ENCODE results near the gene NRP1. TPM values are rescaled to one million over a fixed set of nuclear protein-coding genes. Genes with fewer than 3 reads are reported as not detected.

The NRP1 gene
- total RNA-seq, 2 donors from 2014 or later = 11.7 to 18.4 TPM

DNA sequence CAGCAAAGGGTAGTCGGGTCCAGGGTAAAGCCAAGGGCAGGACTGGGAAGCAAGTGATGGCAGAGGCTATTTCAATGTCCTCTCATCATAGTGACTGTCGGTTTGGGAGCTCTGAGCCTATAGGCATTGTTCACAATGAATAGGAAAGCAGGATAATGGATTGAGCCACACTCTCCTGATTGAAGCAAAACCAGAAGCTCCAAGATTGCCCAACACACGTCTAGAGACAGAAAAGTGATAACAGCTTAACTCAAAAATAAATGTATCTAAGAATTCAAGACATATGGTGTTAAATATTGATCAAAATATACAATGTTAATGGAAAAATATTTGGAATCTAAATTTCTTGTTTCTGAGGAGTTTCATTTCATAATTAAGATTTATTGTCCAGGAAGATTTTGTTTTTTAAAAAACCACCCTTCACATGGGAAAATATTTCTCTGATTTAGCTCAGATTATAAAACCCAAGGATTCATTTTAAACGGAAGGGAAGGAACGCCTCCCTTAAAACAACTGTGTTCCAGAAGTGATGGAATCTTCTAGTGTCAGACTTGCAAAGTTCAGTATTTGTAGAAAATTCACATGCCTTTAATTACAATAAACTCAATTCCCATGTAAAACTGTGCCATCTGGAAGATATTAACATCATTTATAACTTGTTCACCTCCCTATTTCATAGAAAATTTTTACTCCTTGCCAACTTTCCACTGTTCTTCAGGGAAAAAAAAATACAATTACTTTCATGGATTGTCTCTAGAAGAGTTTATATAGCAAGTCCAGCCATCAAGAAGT lies 54.5 kb downstream of the NRP1 start:
- TF ChIP-seq, protein P1, sequence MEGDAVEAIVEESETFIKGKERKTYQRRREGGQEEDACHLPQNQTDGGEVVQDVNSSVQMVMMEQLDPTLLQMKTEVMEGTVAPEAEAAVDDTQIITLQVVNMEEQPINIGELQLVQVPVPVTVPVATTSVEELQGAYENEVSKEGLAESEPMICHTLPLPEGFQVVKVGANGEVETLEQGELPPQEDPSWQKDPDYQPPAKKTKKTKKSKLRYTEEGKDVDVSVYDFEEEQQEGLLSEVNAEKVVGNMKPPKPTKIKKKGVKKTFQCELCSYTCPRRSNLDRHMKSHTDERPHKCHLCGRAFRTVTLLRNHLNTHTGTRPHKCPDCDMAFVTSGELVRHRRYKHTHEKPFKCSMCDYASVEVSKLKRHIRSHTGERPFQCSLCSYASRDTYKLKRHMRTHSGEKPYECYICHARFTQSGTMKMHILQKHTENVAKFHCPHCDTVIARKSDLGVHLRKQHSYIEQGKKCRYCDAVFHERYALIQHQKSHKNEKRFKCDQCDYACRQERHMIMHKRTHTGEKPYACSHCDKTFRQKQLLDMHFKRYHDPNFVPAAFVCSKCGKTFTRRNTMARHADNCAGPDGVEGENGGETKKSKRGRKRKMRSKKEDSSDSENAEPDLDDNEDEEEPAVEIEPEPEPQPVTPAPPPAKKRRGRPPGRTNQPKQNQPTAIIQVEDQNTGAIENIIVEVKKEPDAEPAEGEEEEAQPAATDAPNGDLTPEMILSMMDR (IDR thresholded peaks at IDR 0.05) = no peak
- intact Hi-C loops (cut with DNase I) = no loop called here
- no peaks in the 10 kb centered on the region for H3K36me3 ChIP-seq

DNA sequence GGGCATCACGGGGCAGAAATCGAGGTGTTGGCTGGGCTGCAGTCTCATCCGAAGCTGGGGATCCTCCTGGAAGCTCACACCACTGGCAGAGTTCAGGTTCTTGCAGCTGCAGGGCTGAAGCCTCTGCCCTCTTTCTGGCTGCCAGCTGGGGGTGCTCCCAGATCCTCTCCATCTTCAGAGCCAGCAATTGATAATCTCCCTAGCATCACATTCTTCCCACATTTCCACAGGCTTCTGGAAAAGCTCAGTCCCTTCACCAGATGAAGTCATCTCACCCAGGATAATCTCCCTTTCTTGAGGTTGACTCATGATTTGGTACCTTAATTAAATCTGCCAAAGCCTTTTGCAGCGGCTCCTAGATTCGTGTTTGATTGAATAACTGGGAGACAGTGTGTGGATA lies 55.2 kb downstream of the NRP1 start:
- no peak overlapping the region for H3K27ac ChIP-seq
- TF ChIP-seq, protein P1 (IDR thresholded peaks at IDR 0.05) = no peak

More for the DNA sequence above, 54.5 kb downstream of the NRP1 start:
- Histone ChIP-seq H3K4me1 (no peaks in the 10 kb centered on the region), H3K27ac (no peak overlapping the region), H3K27me3 (no peaks in the 10 kb centered on the region), H3K4me3 (no peak overlapping the region), H3K9ac (ENCODE audit: low read depth in 2 of 2, low read length in 2 of 2) (no peak overlapping the region), H3K9me3 (no peaks in the 10 kb centered on the region)
- no peak for DNase-seq

DNA sequence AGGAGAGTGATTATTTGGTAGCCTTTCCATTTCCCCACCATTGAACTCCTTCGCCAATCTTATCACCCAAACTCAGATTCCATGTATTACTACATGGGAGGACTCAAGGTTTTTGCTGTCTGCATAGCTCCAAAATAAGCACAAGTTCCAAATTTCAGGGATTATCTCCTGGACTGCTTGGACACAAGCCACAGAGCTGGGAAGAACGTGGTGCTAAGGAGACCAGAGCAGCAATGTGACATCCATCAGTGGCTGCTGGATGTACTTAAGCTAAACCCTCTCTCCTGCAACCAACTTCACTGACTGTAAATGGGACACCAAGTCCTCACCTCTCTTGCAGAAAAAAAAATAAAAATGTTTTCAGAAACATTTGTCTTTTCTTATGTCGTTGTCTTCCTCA lies 56.3 kb downstream of the NRP1 start:
- intact Hi-C loops (cut with DNase I) = no loop called here
- Histone ChIP-seq H3K27me3 (no peaks in the 10 kb centered on the region), H3K27ac (no peak overlapping the region), H3K4me3 (no peak overlapping the region), H3K4me1 (peaks cover 6% of the 10 kb centered on the region), H3K36me3 (no peaks in the 10 kb centered on the region), H3K9me3 (no peaks in the 10 kb centered on the region), H3K9ac (ENCODE audit: low read depth in 2 of 2, low read length in 2 of 2) (no peak overlapping the region)
- TF ChIP-seq, protein P1 (IDR thresholded peaks at IDR 0.05) = no peak
- no peak for DNase-seq

More for the DNA sequence above, 55.2 kb downstream of the NRP1 start:
- H3K36me3 ChIP-seq = no peaks in the 10 kb centered on the region
- no peaks in the 10 kb centered on the region for H3K9me3 ChIP-seq
- intact Hi-C loops (cut with DNase I) = no loop called here
- no peak overlapping the region for H3K4me3 ChIP-seq
- H3K9ac ChIP-seq (ENCODE audit: low read depth in 2 of 2, low read length in 2 of 2) = no peak overlapping the region
- no peaks in the 10 kb centered on the region for H3K4me1 ChIP-seq
- DNase-seq = no peak
- H3K27me3 ChIP-seq = no peaks in the 10 kb centered on the region

DNA sequence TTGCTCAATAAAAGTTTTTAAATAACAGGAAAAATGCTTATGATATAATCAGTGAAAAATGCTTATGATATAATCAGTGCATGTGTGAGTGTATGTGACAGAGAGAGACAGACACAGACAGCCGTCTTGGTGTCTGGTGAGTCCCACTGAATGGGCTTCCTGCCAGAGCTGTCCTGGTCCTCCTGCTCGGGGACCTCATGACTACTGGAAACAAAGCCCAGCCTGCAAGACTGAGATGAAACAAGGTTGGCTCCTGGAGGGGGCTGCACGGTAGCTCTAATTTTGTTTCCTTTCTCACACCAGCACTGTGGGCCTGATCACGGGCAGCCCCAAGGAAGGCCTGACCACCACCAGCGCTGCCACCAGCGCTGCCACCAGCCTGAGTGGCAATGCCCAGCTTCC lies 57.3 kb downstream of the NRP1 start:
- Histone ChIP-seq H3K9me3 (no peaks in the 10 kb centered on the region), H3K36me3 (no peaks in the 10 kb centered on the region), H3K27me3 (no peaks in the 10 kb centered on the region), H3K4me1 (peaks cover 6% of the 10 kb centered on the region), H3K4me3 (no peak overlapping the region), H3K27ac (no peak overlapping the region), H3K9ac (ENCODE audit: low read depth in 2 of 2, low read length in 2 of 2) (no peak overlapping the region)
- intact Hi-C loops (cut with DNase I) = no loop called here
- TF ChIP-seq, protein P1 (IDR thresholded peaks at IDR 0.05) = no peak
- no peak for DNase-seq

DNA sequence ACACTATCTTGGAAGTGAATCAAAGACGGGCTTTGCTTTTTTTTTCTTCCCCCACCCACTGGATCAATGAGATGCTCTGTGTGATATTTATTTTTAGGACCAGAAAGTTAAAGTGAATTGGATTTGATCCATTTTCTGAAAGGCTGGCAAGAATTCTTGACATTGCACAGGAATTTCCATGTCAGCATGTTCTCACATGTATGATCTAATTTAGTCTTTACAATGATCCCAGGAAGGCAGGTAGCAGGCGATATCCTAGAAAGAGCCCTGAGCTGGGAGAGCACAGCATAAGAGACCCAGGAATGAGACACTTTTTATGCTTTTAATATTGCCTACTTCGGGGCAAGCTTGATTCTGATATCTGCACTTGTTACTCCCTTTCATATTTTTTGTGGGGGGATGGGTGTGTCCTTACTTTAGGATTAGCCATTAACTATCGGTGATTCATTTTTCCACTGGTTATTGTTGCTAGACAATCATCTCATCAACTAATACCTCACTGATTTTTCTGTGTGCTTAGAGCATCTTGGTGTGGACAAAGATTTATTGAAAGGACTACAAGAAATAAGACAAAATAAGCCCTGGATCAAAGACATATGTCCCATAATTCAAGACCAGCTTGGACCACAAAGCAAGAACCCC lies 58.1 kb downstream of the NRP1 start:
- peaks cover 6% of the 10 kb centered on the region for H3K4me1 ChIP-seq
- no peaks in the 10 kb centered on the region for H3K36me3 ChIP-seq
- no peaks in the 10 kb centered on the region for H3K9me3 ChIP-seq
- H3K27ac ChIP-seq = no peak overlapping the region
- TF ChIP-seq, protein P1 (IDR thresholded peaks at IDR 0.05) = no peak
- no peak for DNase-seq
- intact Hi-C loops (cut with DNase I) = no loop called here
- H3K4me3 ChIP-seq = no peak overlapping the region
- no peaks in the 10 kb centered on the region for H3K27me3 ChIP-seq
- H3K9ac ChIP-seq (ENCODE audit: low read depth in 2 of 2, low read length in 2 of 2) = no peak overlapping the region

Data from colonic mucosa (tissue), 4 donors.